Upper lobe of right lung (tissue), 1 donor: Measurements from ENCODE around the gene CPNE9. TPM values are rescaled to one million over a fixed set of nuclear protein-coding genes. Genes with fewer than 3 reads are reported as not detected.
A peak's percentile ranks its signal among the peaks of the same experiment; 100 is the strongest.

Experiments used
- ATAC-seq: fragments of 200-7000 bp; cut with Tn5 transposase; one replicate; pipeline ENCODE4 v1.9.1; 2020; ENCODE audit warnings: mild to moderate bottlenecking, moderate library complexity
- DNase-seq: peaks from one replicate; pipeline ENCODE4 v3.0.0-alpha.2; 2020
- H3K27ac ChIP-seq: fragments of 200-600 bp; one replicate; pipeline ENCODE4 v1.8.0; 2022
- H3K27me3 ChIP-seq: fragments of 200-600 bp; one replicate; pipeline ENCODE4 v1.8.0; 2022; ENCODE audit warnings: mild to moderate bottlenecking
- H3K36me3 ChIP-seq: fragments of 200-600 bp; one replicate; pipeline ENCODE4 v1.8.0; 2022
- H3K4me1 ChIP-seq: fragments of 200-600 bp; one replicate; pipeline ENCODE4 v1.8.0; 2022
- H3K4me3 ChIP-seq: fragments of 200-600 bp; one replicate; pipeline ENCODE4 v1.8.0; 2022; ENCODE audit warnings: mild to moderate bottlenecking
- H3K9me3 ChIP-seq: fragments of 200-600 bp; one replicate; pipeline ENCODE4 v1.8.0; 2022
- CTCF ChIP-seq: fragments of 200-600 bp; IDR thresholded peaks from one replicate; pipeline ENCODE4 v1.8.0; 2022; ENCODE audit warnings: antibody characterized with exemption
- intact Hi-C: fragments of 100-400 bp; cut with DNase I; formaldehyde crosslinking; loops from one replicate; pipeline ENCODE4 v1.11.0; 2022
- total RNA-seq: library from RNA; stranded (reverse); fragmentation: NEBNext Ultra II Directional; extraction: Animal tissue kit (Norgen Biotek cat#: 25700); gene quantifications from one replicate; pipeline ENCODE4 v1.2.1, GENCODE V29; 2021
- donor health status: DM: no; HTN: yes; CAD: no; lungs with severe emphysema.

CPNE9 gene
- total RNA-seq, 1 donor from 2014 or later, result 0.90 TPM

DNA sequence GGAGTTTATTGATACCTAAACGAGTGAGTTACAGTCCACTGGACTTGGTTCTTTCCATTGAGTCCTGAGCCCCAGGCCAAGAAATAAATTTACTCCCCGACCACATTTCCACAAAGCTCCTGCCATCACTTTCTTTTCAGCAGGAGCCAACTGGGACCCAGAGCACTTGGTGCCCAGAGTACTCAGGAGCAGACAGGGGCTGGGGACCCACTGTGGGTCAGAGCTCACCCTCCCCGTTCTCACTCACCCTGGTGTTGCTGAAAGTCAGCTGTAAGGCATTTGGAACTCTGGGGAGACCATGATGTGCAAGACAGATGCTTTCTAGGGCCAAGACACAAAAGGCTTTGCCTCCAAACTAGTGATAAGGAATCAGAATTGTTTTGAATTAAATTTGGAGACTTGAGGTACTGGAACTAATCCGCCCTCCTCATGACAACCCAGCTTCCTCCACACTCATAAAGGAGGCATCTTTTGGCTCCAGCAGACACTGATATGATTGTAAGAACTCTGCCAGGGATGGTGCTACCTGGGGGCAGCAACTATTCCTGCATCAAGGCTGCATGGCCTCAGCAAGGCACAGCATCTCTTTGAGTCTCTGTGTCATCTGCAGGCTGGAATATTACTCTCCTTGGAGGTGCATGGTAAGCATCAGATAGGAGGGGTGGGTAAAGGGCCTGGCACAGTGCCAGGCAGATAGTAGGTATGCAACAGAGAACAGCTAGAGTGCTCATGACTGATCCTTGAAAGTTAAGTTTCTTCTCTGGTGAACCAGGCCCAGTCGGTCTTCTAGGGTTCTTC lies 73.5 kb downstream of the CPNE9 start:
- Histone ChIP-seq H3K27me3 (no peaks in the 10 kb centered on the region), H3K4me3 (no peak overlapping the region), H3K4me1 (peaks cover 21% of the 10 kb centered on the region), H3K27ac (no peak overlapping the region), H3K36me3 (peaks cover 20% of the 10 kb centered on the region), H3K9me3 (no peaks in the 10 kb centered on the region)
- ATAC-seq (peak; percentile 20), DNase-seq (no peak)
- intact Hi-C loops, result no loop called here
- no peak for TF ChIP-seq CTCF

DNA sequence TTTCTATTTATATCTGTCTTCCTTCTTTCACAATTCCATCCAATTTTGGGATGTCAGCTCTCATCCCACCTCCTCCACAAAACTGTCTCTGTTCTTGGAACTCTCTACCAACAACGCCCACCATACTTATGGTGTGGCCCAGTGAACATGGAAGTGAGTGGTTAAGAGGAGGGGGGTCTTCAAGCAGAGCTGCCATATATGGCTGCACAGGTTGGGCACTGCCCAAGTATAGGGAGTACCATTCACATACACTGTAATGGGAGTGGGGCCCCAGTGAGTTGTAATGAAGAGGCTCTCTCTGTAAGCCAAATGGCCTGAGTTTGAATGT lies 74.0 kb downstream of the CPNE9 start:
- DNase-seq (no peak), ATAC-seq (peak; percentile 19)
- peaks cover 21% of the 10 kb centered on the region for H3K4me1 ChIP-seq
- H3K36me3 ChIP-seq, result peaks cover 26% of the 10 kb centered on the region
- H3K4me3 ChIP-seq, result no peak overlapping the region
- no peaks in the 10 kb centered on the region for H3K27me3 ChIP-seq
- no peak for TF ChIP-seq CTCF
- intact Hi-C loops, result no loop called here
- no peaks in the 10 kb centered on the region for H3K9me3 ChIP-seq
- H3K27ac ChIP-seq, result no peak overlapping the region

GRCh38 chr3:9778143-9779074 lies 74.8 kb downstream of the CPNE9 start:
- Histone ChIP-seq H3K27ac (no peak overlapping the region), H3K36me3 (peaks cover 33% of the 10 kb centered on the region), H3K4me1 (peaks cover 21% of the 10 kb centered on the region), H3K27me3 (no peaks in the 10 kb centered on the region), H3K4me3 (no peak overlapping the region), H3K9me3 (no peaks in the 10 kb centered on the region)
- TF ChIP-seq CTCF, result no peak
- DNase-seq, result no peak
- ATAC-seq, result peak; percentile 48
- intact Hi-C loops, result no loop called here

DNA sequence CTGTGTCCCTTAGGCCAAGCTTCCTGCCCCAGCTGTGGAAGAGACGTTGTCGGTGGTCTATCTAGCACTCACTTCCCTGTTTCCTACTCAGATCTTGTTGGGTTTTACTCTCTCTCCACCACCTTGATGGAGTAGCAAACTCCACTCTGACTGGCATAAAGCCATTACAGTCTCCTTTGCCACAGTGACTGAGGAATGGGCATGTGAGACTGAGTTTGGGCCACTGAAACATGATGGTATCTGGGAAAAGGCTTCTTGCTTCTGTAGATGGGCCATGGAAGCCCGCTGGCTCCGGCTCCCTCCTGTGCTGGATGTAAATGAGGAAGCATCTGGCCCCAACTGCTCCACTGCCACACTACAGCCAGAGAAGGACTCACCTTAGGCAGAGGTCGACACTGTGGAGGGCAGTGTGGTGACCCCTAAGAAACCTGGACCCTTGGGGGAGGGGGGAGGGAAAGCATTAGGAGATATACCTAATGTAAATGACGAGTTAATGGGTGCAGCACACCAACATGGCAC lies 75.5 kb downstream of the CPNE9 start:
- H3K9me3 ChIP-seq, result no peaks in the 10 kb centered on the region
- H3K4me3 ChIP-seq, result no peak overlapping the region
- no peak for TF ChIP-seq CTCF
- peaks cover 21% of the 10 kb centered on the region for H3K4me1 ChIP-seq
- DNase-seq (no peak), ATAC-seq (peak; percentile 5)
- no peaks in the 10 kb centered on the region for H3K27me3 ChIP-seq
- H3K36me3 ChIP-seq, result peaks cover 40% of the 10 kb centered on the region
- H3K27ac ChIP-seq, result no peak overlapping the region
- intact Hi-C loops, result no loop called here

Other genes with a start within 250 kb of the CPNE9 start
- gene LHFPL4, start 150.0 kb upstream of the CPNE9 start, total RNA-seq, result not detected
- gene MTMR14, start 54.3 kb upstream of the CPNE9 start, total RNA-seq, result 49.2 TPM
- 23.7 TPM for gene BRPF1, start 27.9 kb downstream of the CPNE9 start, total RNA-seq
- 17.2 TPM for gene OGG1, start 46.1 kb downstream of the CPNE9 start, total RNA-seq
- 35.7 TPM for gene CAMK1, start 66.1 kb downstream of the CPNE9 start, total RNA-seq
- gene TADA3, start 88.6 kb downstream of the CPNE9 start, total RNA-seq, result 55.8 TPM
- gene ARPC4, start 89.2 kb downstream of the CPNE9 start, total RNA-seq, result 148 TPM
- 37.3 TPM for gene TTLL3, start 106.4 kb downstream of the CPNE9 start, total RNA-seq
- gene RPUSD3, start 140.2 kb downstream of the CPNE9 start, total RNA-seq, result 27.7 TPM
- gene CIDEC, start 176.4 kb downstream of the CPNE9 start, total RNA-seq, result not detected
- 28.7 TPM for gene JAGN1, start 186.8 kb downstream of the CPNE9 start, total RNA-seq
- 22.6 TPM for gene IL17RE, start 199.0 kb downstream of the CPNE9 start, total RNA-seq
- 26.9 TPM for gene IL17RC, start 213.3 kb downstream of the CPNE9 start, total RNA-seq
- 51.4 TPM for gene CRELD1, start 230.0 kb downstream of the CPNE9 start, total RNA-seq
- 1.4 TPM for gene PRRT3, start 248.6 kb downstream of the CPNE9 start, total RNA-seq